NK-92 (cell line): ENCODE measurements around the gene ARID3A.

Experiments used
- DNase-seq: peaks from one replicate; lab custom pipeline; 2025; ENCODE audit not compliant: unreplicated experiment; lab: John Stamatoyannopoulos, UW

The ARID3A gene

GRCh38 chr19:986083-986482, 60.2 kb downstream of the ARID3A start:
- no peak for DNase-seq

DNA sequence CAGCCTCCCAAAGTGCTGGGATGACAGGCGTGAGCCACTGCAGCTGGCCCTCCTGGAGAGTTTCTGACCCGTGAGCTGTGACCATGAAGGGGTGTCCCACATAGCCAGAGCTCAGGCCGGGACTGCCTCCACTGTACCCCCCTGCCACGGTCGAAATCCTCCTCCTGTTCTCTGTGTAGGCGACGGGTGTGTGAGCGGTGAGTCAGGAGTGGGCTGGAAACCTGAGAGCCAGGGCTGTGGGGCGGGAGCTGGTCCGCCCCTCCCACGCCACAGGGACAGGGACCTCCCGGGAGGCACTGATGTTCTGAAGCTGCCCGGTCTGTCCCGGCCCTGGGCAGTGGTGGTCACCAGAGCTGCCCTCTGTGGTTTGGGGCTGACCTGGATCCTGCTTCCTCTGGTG, 62.2 kb downstream of the ARID3A start:
- no peak for DNase-seq

DNA sequence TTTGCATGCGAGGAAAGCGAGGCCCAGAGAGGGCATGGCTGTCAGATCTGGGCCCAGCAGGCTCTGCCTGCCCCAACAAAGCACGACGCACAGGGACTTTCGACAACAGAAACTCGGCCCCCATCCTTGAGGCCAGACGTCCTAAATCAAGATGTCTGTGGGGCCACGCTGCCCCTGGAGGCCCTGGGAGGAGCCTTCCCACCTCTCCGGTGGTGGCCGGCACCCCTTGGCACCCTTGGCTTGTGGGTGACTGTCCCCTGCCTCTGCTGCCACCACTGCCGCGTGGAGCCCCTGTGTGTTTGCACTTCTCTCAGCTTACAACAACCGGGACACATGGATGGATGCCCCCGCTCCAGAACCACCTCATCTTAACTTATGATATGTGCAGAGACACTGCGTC, 62.7 kb downstream of the ARID3A start:
- DNase-seq: no peak

DNA sequence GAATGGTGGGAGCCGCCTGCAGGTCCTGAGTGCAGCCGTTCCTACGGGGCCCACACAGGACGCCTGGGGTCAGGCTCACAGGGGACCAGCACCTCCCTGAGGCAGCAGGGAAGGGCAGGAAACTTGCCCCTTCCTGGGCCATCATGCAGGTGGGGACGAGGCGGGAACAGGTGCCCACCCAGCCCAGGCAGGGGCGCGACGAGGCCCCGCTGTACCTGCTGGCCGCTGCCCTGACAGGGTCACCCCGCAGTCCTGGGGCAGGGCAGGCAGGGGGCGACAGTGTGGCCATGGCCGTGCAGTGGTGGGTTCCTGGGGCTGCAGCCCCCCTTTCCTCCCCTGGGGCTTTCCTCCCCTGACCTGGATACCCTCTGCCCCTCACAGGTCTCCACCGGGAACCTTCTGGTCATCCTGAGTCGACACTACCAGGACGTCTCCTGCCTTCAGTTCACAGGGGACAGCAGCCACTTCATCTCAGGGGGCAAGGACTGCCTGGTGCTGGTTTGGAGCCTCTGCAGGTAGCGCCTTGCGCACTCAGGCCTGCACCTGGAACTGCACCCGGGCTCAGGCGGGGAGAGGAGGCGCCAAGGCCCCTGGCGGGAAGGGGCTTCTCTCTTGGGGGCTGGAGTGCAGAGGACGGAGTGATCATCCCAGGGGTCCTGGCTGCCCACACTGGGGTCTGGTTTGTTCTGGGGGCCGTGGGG, 63.7 kb downstream of the ARID3A start:
- DNase-seq: no peak

DNA sequence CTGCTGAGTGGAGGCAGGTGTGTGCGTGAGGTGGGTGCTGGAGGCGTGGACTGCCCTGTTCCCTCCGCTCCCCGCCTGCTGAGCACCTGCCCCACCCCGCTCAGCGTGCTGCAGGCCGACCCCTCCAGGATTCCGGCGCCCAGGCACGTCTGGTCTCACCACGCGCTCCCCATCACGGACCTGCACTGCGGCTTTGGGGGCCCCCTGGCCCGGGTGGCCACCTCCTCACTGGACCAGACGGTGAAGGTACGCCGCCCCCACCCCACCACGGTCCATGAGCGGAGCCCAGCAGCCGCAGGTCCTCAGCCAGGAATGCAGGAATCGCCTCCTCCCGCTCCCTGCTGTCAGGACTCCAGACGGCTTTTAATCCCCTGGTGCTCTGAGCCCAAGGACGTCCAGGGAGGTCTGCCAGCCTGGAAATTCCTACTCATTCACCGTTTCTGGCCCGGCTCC, 64.3 kb downstream of the ARID3A start:
- no peak for DNase-seq

GRCh38 chr19:990746-991145, 64.9 kb downstream of the ARID3A start:
- no peak for DNase-seq

GRCh38 chr19:991174-991931, 65.5 kb downstream of the ARID3A start:
- no peak for DNase-seq

GRCh38 chr19:991932-992669, 66.3 kb downstream of the ARID3A start:
- DNase-seq: no peak

DNA sequence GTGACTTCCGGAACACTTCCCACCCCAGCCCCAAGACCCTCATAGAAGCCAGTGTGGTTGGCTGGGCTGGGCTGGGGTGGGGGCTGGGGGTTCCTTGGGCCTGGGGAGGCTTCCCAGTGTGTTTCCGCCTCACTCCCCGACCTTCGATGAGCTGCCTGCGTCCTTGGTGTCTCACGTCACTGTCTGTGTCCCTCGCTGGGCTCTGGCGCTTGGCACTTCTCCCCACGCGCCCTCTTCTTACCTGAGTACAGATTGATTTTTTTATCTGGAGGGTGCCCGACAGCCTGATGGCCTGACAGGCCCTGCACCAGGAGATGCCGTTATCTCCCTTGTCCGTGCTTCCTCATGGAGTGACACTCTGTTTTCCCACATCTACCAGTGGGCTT, 66.8 kb downstream of the ARID3A start:
- no peak for DNase-seq

- no peak for DNase-seq
Measured at GRCh38 chr19:993361-993830, 67.6 kb downstream of the ARID3A start.

- no peak for DNase-seq
Measured at GRCh38 chr19:993831-994393, 68.1 kb downstream of the ARID3A start.

- DNase-seq: no peak
Measured at GRCh38 chr19:994516-994915, 68.7 kb downstream of the ARID3A start.

- DNase-seq: no peak
Measured at GRCh38 chr19:995051-995827, 69.4 kb downstream of the ARID3A start.

DNA sequence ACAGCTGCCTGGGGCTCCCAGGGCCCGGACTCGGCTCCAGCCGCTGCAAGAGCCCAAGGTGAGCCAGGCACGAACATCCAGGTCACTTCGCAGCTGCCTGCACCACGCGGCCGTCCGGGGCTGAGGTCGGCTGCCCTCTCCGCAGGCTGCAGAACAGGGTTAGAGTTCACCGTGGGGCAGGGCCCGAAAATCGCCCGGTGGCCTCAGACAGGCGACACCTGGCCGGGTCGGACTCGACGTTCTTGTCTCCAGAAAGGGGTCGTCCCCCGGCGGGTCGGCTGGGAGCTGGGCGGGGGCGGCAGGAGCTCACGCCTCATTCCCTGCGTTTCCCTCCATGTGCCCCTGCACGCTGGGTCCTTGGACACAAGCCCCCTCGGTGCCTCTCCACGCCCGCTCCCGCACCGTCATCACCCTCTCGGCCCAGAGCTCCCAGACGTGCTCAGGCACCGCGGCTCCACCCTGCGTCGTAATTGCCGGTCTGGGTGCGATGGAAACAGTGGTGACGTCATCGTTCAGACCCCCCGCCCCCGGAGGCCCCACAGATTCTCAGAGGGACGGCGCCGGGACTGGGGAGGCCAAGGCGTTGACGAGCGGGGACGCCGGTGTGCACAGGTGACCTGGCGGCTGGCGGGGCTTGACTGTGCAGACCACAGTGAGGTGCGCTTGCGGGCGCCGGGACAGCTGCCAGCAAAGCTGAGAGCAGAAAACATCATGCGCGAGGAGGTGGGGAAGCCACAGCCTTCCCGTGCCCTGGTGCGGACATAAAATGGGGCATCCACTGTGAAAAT, 70.4 kb downstream of the ARID3A start:
- no peak for DNase-seq

GRCh38 chr19:998064-998463, 72.2 kb downstream of the ARID3A start:
- DNase-seq: no peak

DNA sequence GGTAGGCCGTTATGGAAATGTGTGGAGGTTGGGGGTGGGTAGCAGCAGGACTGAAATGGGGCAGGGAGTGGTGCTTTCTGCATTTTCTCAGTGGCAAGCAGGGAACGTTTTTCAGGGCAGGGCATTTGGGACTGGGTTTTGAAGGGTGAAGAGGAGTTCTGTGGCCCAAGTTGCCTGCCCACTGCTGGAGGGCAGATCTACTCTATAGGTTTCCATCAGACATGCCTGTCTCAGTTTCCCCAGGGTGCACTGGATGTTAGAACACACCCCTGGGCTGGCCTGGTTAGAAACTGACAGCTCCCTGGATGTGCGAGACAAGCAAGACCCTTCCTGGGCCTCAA, 73.5 kb downstream of the ARID3A start:
- DNase-seq: no peak

- DNase-seq: no peak
Measured at GRCh38 chr19:1000095-1000494, 74.3 kb downstream of the ARID3A start, which contains the start of gene GRIN3B. TSS of gene GRIN3B (plus strand) at chr19:1000419. CDS start at chr19:1000438, 19 bp downstream.

- no peak for DNase-seq
Measured at GRCh38 chr19:1000591-1001537, 75.0 kb downstream of the ARID3A start.
